HL-60 (cell line): ENCODE measurements around the gene HRH3.

Experiments used
- DNase-seq, 2 experiments: peaks; one replicate each; pipeline ENCODE4 v3.0.0-alpha.2; 2010 to 2020; ENCODE audit warnings: low read depth in 1 of 2, low spot score in 1 of 2
- H3K27ac ChIP-seq: fragments of 250-450 bp; sonication (Bioruptor Pico); replicated peaks from 2 replicates; pipeline ENCODE4 v1.5.1; 2020; ENCODE audit warnings: mild to moderate bottlenecking, moderate library complexity
- H3K27me3 ChIP-seq: fragments of 250-450 bp; sonication (Bioruptor Pico); 2 replicates; pipeline ENCODE4 v1.5.1; 2021; ENCODE audit warnings: mild to moderate bottlenecking, moderate library complexity; ENCODE audit not compliant: insufficient read depth, poor library complexity, severe bottlenecking
- H3K4me3 ChIP-seq: replicated peaks from 2 replicates; pipeline ENCODE4 v1.5.1; 2011; ENCODE audit warnings: mild to moderate bottlenecking, control low read depth, low read length; ENCODE audit not compliant: insufficient read depth
- GABPA ChIP-seq: IDR thresholded peaks from 2 replicates; pipeline ENCODE4 v1.6.1; 2012; ENCODE audit warnings: low read depth
- POLR2AphosphoS5 ChIP-seq: IDR thresholded peaks from 2 replicates; pipeline ENCODE4 v1.6.1; 2012; ENCODE audit warnings: low read depth
- REST ChIP-seq: IDR thresholded peaks from 2 replicates; pipeline ENCODE4 v1.6.1; 2012; ENCODE audit warnings: low read depth; ENCODE audit not compliant: insufficient replicate concordance
- SPI1 ChIP-seq: IDR thresholded peaks from 2 replicates; pipeline ENCODE4 v1.6.1; 2012; ENCODE audit warnings: low read depth, mild to moderate bottlenecking, borderline replicate concordance
- TF ChIP-seq, protein P1 (sequence below): IDR thresholded peaks from one replicate; pipeline ENCODE4 v1.5.1; 2011; ENCODE audit warnings: low read length, control low read depth, inconsistent platforms; ENCODE audit not compliant: insufficient read depth

The HRH3 gene

GRCh38 chr20:62186096-62186426, 34.0 kb downstream of the HRH3 start:
- TF ChIP-seq SPI1 (no peak), GABPA (no peak), REST (no peak), POLR2AphosphoS5 (no peak)
- TF ChIP-seq, protein P1, sequence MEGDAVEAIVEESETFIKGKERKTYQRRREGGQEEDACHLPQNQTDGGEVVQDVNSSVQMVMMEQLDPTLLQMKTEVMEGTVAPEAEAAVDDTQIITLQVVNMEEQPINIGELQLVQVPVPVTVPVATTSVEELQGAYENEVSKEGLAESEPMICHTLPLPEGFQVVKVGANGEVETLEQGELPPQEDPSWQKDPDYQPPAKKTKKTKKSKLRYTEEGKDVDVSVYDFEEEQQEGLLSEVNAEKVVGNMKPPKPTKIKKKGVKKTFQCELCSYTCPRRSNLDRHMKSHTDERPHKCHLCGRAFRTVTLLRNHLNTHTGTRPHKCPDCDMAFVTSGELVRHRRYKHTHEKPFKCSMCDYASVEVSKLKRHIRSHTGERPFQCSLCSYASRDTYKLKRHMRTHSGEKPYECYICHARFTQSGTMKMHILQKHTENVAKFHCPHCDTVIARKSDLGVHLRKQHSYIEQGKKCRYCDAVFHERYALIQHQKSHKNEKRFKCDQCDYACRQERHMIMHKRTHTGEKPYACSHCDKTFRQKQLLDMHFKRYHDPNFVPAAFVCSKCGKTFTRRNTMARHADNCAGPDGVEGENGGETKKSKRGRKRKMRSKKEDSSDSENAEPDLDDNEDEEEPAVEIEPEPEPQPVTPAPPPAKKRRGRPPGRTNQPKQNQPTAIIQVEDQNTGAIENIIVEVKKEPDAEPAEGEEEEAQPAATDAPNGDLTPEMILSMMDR = no peak
- H3K4me3 ChIP-seq = peak overlapping the region; percentile 10
- no peak for DNase-seq

GRCh38 chr20:62183426-62184142, 36.5 kb downstream of the HRH3 start:
- DNase-seq = no peak
- TF ChIP-seq GABPA (no peak), REST (no peak), POLR2AphosphoS5 (no peak), SPI1 (no peak)
- TF ChIP-seq, protein P1 = no peak
- Histone ChIP-seq H3K27ac (peak overlapping the region; percentile 93), H3K4me3 (peak overlapping the region; percentile 82), H3K27me3 (no peaks in the 10 kb centered on the region)

More at GRCh38 chr20:62186096-62186426, 34.0 kb downstream of the HRH3 start:
- Histone ChIP-seq H3K27me3 (no peaks in the 10 kb centered on the region), H3K27ac (peak overlapping the region; percentile 93)

DNA sequence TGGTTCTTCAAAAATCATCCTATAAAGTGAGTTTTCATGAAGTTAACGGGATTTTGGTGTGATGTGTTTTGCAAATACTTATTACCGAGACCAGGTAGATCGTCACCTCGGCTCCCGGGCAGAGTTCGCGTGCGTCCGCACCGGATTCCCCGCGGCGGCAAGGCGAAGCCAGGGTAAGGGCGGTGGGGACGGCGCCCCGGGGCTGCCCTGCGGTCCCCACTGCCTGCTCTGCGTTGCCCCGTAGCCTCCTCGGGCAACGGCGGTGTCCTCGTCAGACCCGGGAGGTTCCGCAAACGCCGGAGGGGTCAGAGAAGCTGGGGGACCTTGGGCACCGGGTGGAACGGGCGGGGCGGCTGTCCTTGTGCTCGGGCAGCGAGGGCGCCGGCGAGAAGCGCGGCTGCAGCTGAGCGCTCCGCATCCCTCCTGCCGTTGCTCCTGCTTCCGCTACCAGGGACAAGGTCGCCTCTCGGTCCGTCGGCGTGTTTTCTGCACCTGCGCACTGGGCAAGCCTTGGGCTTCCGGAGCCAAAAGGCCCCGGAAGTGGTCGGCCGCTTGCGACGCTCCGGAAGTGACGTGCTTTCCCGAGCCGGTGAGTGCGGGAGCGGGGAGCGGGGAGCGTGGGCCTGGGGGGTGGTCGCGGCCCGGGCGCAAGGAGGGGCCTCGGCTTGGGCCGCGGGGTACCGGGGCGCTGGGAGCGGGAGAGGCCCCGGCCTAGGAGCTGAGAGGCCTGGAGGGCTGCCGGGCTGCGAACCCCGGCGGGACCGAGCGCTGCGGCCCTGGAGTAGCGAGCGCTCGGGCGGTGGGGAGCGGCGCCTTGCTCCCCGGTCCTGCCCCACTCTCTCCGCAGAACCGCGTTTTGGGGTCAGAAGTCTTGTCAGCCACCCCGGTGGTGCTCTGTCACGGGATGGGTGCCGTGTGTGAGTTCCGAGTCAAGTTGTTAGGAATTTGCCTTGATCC, 37.3 kb downstream of the HRH3 start, which contains the start of gene MTG2:
MTG2 (plus strand) TSS at position 560 of the 957 bp plus-strand sequence. CDS start 10,393 bp downstream, outside the sequence.
- H3K27ac ChIP-seq = peak within 1 kb of the TSS; percentile 93
- no peaks in the 10 kb centered on the region for H3K27me3 ChIP-seq
- DNase-seq = peak; percentile 97 to 98
- H3K4me3 ChIP-seq = peak within 1 kb of the TSS; percentile 82
- TF ChIP-seq GABPA (peak; percentile 92), POLR2AphosphoS5 (peak; percentile 96), REST (peak; percentile 27), SPI1 (no peak)
- TF ChIP-seq, protein P1 = no peak
